SK-N-SH (cell line): ENCODE measurements around the gene TSPYL1. TPM values are rescaled to one million over a fixed set of nuclear protein-coding genes. Genes with fewer than 3 reads are reported as not detected.

Experiments used
- CTCF ChIA-PET: fragments of 300-600, 350-600 bp; formaldehyde crosslinking; extraction: SDS; loops from one replicate; lab custom pipeline; 2021; lab: Yijun Ruan, JAX
- POLR2A ChIA-PET: fragments of 350-600 bp; sonication (Branson Sonifier 250); formaldehyde crosslinking; extraction: SDS; loops from one replicate; lab custom pipeline; 2020; ENCODE audit warnings: antibody characterized with exemption, inconsistent platforms; lab: Yijun Ruan, JAX
- DNase-seq: peaks from one replicate; pipeline ENCODE4 v3.0.0; 2012
- H2AFZ ChIP-seq: fragments of 200-600 bp; sonication (generic); 2 replicates; pipeline ENCODE4 v1.8.1; 2016; ENCODE audit warnings: antibody characterized with exemption, mild to moderate bottlenecking, low read depth
- H3F3A ChIP-seq: fragments of 200-600 bp; sonication (generic); replicated peaks from 2 replicates; pipeline ENCODE3; 2016; ENCODE audit warnings: antibody characterized with exemption, mild to moderate bottlenecking; ENCODE audit not compliant: insufficient read depth
- H3K27ac ChIP-seq, 2 experiments: fragments of 200-500 bp in 1 of 2; fragments of 200-600 bp in 1 of 2; sonication (Bioruptor generic) in 1 of 2; sonication (generic), shearing (Covaris generic) in 1 of 2; 2 replicates each; pipeline versions ENCODE4 v1.5.1 to v1.6.1; 2014 to 2016; ENCODE audit warnings: low read depth in 2 of 2, inconsistent platforms in 1 of 2, low read length in 1 of 2, mild to moderate bottlenecking in 1 of 2, mixed read lengths in 1 of 2
- H3K27me3 ChIP-seq: fragments of 200-600 bp; sonication (generic), shearing (Covaris generic); 2 replicates; pipeline ENCODE4 v1.6.1; 2016; ENCODE audit warnings: mixed run types; ENCODE audit not compliant: insufficient read depth
- H3K36me3 ChIP-seq, 2 experiments: fragments of 200-500 bp in 1 of 2; fragments of 200-600 bp in 1 of 2; sonication (Bioruptor generic) in 1 of 2; sonication (generic) in 1 of 2; replicated peaks in 1 of 2; 2 replicates each; pipeline versions ENCODE3 to v1.5.1; 2014 to 2016; ENCODE audit warnings: low read length in 1 of 2, mild to moderate bottlenecking in 1 of 2; ENCODE audit not compliant: insufficient read depth in 2 of 2, control insufficient read depth in 1 of 2
- H3K4me1 ChIP-seq, 2 experiments: fragments of 200-500 bp in 1 of 2; fragments of 200-600 bp in 1 of 2; sonication (Bioruptor generic) in 1 of 2; sonication (generic), shearing (Covaris generic) in 1 of 2; 2 replicates each; pipeline versions ENCODE4 v1.5.1 to v1.6.1; 2014 to 2016; ENCODE audit warnings: low read depth in 1 of 2, low read length in 1 of 2, mixed run types in 1 of 2; ENCODE audit not compliant: insufficient read depth in 2 of 2, control insufficient read depth in 1 of 2
- H3K4me2 ChIP-seq: fragments of 200-600 bp; sonication (generic), shearing (Covaris generic); 2 replicates; pipeline ENCODE4 v1.6.1; 2017; ENCODE audit warnings: mixed run types
- H3K4me3 ChIP-seq, 2 experiments: fragments of 200-500 bp in 1 of 2; fragments of 200-600 bp in 1 of 2; sonication (Bioruptor generic) in 1 of 2; sonication (generic), shearing (Covaris generic) in 1 of 2; 2 replicates each; pipeline versions ENCODE4 v1.5.1 to v1.8.1; 2014 to 2016; ENCODE audit warnings: low read depth in 2 of 2, inconsistent platforms in 1 of 2, low read length in 1 of 2, mild to moderate bottlenecking in 1 of 2, mixed read lengths in 1 of 2, moderate library complexity in 1 of 2
- H3K79me2 ChIP-seq: fragments of 200-600 bp; sonication (generic); 2 replicates; pipeline ENCODE4 v1.8.1; 2017; ENCODE audit warnings: mild to moderate bottlenecking; ENCODE audit not compliant: insufficient read depth
- H3K9ac ChIP-seq: fragments of 200-600 bp; sonication (generic); 2 replicates; pipeline ENCODE4 v1.6.1; 2017; ENCODE audit warnings: mixed run types
- H3K9me2 ChIP-seq: fragments of 200-600 bp; sonication (generic); 2 replicates; pipeline ENCODE4 v1.6.1; 2017; ENCODE audit warnings: mixed run types
- H3K9me3 ChIP-seq: fragments of 200-600 bp; sonication (generic); 2 replicates; pipeline ENCODE4 v1.6.1; 2017; ENCODE audit warnings: mixed run types, mild to moderate bottlenecking, moderate library complexity
- H4K20me1 ChIP-seq: fragments of 200-600 bp; sonication (generic); 2 replicates; pipeline ENCODE4 v1.6.1; 2017; ENCODE audit warnings: mild to moderate bottlenecking, mixed run types; ENCODE audit not compliant: insufficient read depth
- CHD2 ChIP-seq: fragments of 150-350 bp; IDR thresholded peaks from 2 replicates; pipeline ENCODE4 v1.6.1; 2018; ENCODE audit warnings: low read length; ENCODE audit not compliant: partially characterized antibody
- ELF1 ChIP-seq: IDR thresholded peaks from 2 replicates; pipeline ENCODE4 v1.4.0; 2012
- EP300 ChIP-seq, 2 experiments: IDR thresholded peaks; 2 replicates each; pipeline versions ENCODE4 v1.4.0 to v1.6.1; 2012; ENCODE audit warnings: borderline replicate concordance in 1 of 2, low read depth in 1 of 2, low read length in 1 of 2
- FOSL2 ChIP-seq: IDR thresholded peaks from 2 replicates; pipeline ENCODE4 v1.4.0; 2012; ENCODE audit warnings: low read depth, mild to moderate bottlenecking, moderate library complexity, borderline replicate concordance
- FOXJ3 ChIP-seq: sonication (generic); formaldehyde crosslinking; IDR thresholded peaks from 2 replicates; pipeline ENCODE4 v1.5.1; 2020; ENCODE audit warnings: mild to moderate bottlenecking, missing genetic modification reagents
- FOXM1 ChIP-seq: IDR thresholded peaks from 2 replicates; pipeline ENCODE4 v1.4.0; 2012; ENCODE audit warnings: low read depth, mild to moderate bottlenecking
- GABPA ChIP-seq: IDR thresholded peaks from 2 replicates; pipeline ENCODE4 v1.4.0; 2012; ENCODE audit warnings: low read depth, mild to moderate bottlenecking
- GATA2 ChIP-seq: sonication (generic); formaldehyde crosslinking; IDR thresholded peaks from 2 replicates; pipeline ENCODE4 v1.5.0; 2020; ENCODE audit warnings: mild to moderate bottlenecking, missing genetic modification reagents
- JUND ChIP-seq: IDR thresholded peaks from 2 replicates; pipeline ENCODE4 v1.4.0; 2012
- MEF2A ChIP-seq: IDR thresholded peaks from 2 replicates; pipeline ENCODE4 v1.4.0; 2012; ENCODE audit warnings: low read depth, borderline replicate concordance
- POLR2AphosphoS5 ChIP-seq: IDR thresholded peaks from 2 replicates; pipeline ENCODE4 v1.6.1; 2012; ENCODE audit warnings: low read depth, low read length
- RCOR1 ChIP-seq: fragments of 150-350 bp; IDR thresholded peaks from 2 replicates; pipeline ENCODE4 v1.6.1; 2017; ENCODE audit warnings: antibody characterized with exemption, low read length
- RFX5 ChIP-seq: IDR thresholded peaks from 2 replicates; pipeline ENCODE4 v1.6.1; 2012; ENCODE audit warnings: mild to moderate bottlenecking, improper control_type of control experiment, low read length
- RXRA ChIP-seq: IDR thresholded peaks from 2 replicates; pipeline ENCODE4 v1.4.0; 2012; ENCODE audit warnings: low read depth, mild to moderate bottlenecking, borderline replicate concordance
- SMC3 ChIP-seq: IDR thresholded peaks from 2 replicates; pipeline ENCODE4 v1.6.1; 2012; ENCODE audit warnings: low read depth, low read length, improper control_type of control experiment
- TCF12 ChIP-seq: IDR thresholded peaks from 2 replicates; pipeline ENCODE4 v1.4.0; 2012
- USF1 ChIP-seq: IDR thresholded peaks from 2 replicates; pipeline ENCODE4 v1.4.0; 2012; ENCODE audit warnings: low read depth, borderline replicate concordance
- USF2 ChIP-seq: fragments of 150-350 bp; IDR thresholded peaks from 2 replicates; pipeline ENCODE4 v1.6.1; 2017; ENCODE audit warnings: antibody characterized with exemption, low read length, low read depth, borderline replicate concordance
- YY1 ChIP-seq: IDR thresholded peaks from 2 replicates; pipeline ENCODE4 v1.4.0; 2012; ENCODE audit warnings: low read depth, mild to moderate bottlenecking
- WGBS: methylation state at CpG from one replicate; pipeline ENCODE4 v1.1.6; 2017; ENCODE audit warnings: low lambda C conversion rate; 5-methylcytosine and 5-hydroxymethylcytosine counted together
- polyA plus RNA-seq, 3 experiments: library from polyadenylated mRNA; depleted of rRNA; stranded (reverse); fragments of >200 nt; gene quantifications; 2 replicates each; pipeline ENCODE4 v1.2.3, GENCODE V29; 2012
- TF ChIP-seq, protein P1 (sequence below): IDR thresholded peaks from 2 replicates; pipeline ENCODE4 v1.6.1; 2012; ENCODE audit warnings: mild to moderate bottlenecking, low read depth, low read length, moderate library complexity
- TF ChIP-seq, protein P2 (sequence below): IDR thresholded peaks from 2 replicates; pipeline ENCODE4 v1.4.0; 2012; ENCODE audit warnings: low read depth

Gene TSPYL1
- polyA plus RNA-seq, 1 of the 3 experiments (the other 2 are of a cell fraction) = 27.9 TPM

DNA sequence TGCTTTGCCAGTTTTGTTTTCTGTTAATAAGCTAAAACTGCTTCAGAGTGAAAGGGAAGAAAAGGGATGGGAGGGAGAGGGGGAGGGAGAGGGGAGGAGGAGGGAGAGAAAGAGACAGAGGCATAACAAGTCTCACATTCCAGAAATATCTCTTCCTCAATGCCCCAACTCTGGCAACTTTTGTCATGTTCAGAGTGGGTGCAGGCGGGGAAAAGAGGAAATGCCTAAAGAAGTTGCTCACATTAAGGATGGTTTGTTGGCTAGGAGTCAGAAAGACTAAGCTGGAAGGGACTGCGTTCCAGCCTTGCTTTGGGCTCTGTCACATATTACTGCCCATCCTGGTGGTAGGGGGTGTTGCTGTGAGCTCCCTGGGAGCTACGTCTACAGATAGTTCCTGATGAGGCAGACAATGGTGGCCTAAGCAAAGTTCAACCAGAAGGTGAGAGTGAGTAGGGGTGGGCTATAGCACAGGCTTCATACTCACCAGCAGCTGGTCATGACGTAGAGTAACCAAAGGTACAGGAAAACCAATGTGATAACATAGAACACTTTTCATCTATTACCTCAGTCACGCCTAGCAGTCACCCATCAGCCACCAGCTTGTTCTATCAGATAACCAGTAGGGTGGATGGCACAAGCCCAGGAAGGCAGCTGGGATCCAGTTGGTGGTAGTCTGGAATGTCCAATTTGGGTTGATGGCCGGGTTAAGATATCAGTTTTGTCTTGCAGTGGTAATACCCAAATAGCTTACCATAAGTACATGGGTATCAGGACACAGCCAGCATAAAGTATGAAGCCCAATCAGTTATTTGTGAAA is 28.0 kb downstream of the TSPYL1 start (continued):
- TF ChIP-seq USF2 (no peak), JUND (peak; percentile 32; the same call in 1 of the 2 replicates), TCF12 (peak; percentile 62; the same call in 1 of the 2 replicates)

DNA sequence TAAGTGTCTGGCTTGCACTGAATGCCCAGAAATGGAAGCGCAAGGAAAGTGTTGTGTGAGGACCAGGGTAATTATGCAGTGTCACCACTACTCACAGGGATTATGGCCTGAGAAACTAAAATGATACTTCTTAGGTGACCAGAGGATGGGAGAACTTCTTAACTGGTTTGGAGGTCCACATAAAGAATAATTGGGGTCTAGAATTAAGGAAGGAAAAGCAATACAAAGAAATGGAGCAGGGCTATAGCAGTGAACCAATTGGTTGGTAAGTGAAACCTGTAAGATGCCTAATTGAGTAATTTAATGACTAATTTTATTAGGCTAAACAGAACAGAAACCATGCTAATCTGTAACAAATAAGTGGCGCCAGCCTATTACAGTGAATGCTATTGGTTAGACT is 31.2 kb downstream of the TSPYL1 start:
- peaks cover 55% of the 10 kb centered on the region for H3K79me2 ChIP-seq
- H3K4me3 ChIP-seq = no peak overlapping the region
- no peaks in the 10 kb centered on the region for H3K9me2 ChIP-seq
- peaks cover 27% of the 10 kb centered on the region for H3F3A ChIP-seq
- no peak overlapping the region for H3K4me2 ChIP-seq
- 98% methylated on average over 2 of the region's 2 CpGs for WGBS
- TF ChIP-seq FOXJ3 (CRISPR knock-in tag) = no peak
- no peak for TF ChIP-seq GATA2 (CRISPR knock-in tag)
- no peak for TF ChIP-seq FOSL2
- TF ChIP-seq FOXM1 = no peak
- TF ChIP-seq USF1 = no peak
- no peak for TF ChIP-seq YY1
- no peak for TF ChIP-seq CHD2
- no peak for TF ChIP-seq RFX5
- TF ChIP-seq, protein P1, sequence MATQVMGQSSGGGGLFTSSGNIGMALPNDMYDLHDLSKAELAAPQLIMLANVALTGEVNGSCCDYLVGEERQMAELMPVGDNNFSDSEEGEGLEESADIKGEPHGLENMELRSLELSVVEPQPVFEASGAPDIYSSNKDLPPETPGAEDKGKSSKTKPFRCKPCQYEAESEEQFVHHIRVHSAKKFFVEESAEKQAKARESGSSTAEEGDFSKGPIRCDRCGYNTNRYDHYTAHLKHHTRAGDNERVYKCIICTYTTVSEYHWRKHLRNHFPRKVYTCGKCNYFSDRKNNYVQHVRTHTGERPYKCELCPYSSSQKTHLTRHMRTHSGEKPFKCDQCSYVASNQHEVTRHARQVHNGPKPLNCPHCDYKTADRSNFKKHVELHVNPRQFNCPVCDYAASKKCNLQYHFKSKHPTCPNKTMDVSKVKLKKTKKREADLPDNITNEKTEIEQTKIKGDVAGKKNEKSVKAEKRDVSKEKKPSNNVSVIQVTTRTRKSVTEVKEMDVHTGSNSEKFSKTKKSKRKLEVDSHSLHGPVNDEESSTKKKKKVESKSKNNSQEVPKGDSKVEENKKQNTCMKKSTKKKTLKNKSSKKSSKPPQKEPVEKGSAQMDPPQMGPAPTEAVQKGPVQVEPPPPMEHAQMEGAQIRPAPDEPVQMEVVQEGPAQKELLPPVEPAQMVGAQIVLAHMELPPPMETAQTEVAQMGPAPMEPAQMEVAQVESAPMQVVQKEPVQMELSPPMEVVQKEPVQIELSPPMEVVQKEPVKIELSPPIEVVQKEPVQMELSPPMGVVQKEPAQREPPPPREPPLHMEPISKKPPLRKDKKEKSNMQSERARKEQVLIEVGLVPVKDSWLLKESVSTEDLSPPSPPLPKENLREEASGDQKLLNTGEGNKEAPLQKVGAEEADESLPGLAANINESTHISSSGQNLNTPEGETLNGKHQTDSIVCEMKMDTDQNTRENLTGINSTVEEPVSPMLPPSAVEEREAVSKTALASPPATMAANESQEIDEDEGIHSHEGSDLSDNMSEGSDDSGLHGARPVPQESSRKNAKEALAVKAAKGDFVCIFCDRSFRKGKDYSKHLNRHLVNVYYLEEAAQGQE = no peak
- no peak for TF ChIP-seq POLR2AphosphoS5
- no peak for TF ChIP-seq RXRA
- TF ChIP-seq TCF12 = no peak
- TF ChIP-seq GABPA = no peak
- TF ChIP-seq, protein P2, sequence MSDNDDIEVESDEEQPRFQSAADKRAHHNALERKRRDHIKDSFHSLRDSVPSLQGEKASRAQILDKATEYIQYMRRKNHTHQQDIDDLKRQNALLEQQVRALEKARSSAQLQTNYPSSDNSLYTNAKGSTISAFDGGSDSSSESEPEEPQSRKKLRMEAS = no peak
- TF ChIP-seq ELF1 = no peak
- no peak for TF ChIP-seq RCOR1
- TF ChIP-seq SMC3 = no peak
- no peak for TF ChIP-seq MEF2A
- no peak for TF ChIP-seq EP300 (IDR thresholded peaks at IDR 0.05; ENCODE audit: borderline replicate concordance in 1 of 2, low read depth in 1 of 2, low read length in 1 of 2)
- no peak for TF ChIP-seq JUND
- TF ChIP-seq, all 33 proteins: peak for 0
- peaks cover 3% of the 10 kb centered on the region; the same call in 1 of the 2 replicates for H4K20me1 ChIP-seq
- peaks cover 24 to 40% of the 10 kb centered on the region in 2 experiments for H3K36me3 ChIP-seq
- CTCF ChIA-PET = no interaction called here
- peaks cover 19 to 26% of the 10 kb centered on the region in 2 experiments; a peak in 3 of 4 replicates for H3K4me1 ChIP-seq
- H2AFZ ChIP-seq = no peak overlapping the region
- no peak overlapping the region for H3K9ac ChIP-seq
- no peaks in the 10 kb centered on the region for H3K27me3 ChIP-seq
- no peak overlapping the region; a peak in 1 of 4 replicates for H3K27ac ChIP-seq
- DNase-seq = no peak
- POLR2A ChIA-PET = no interaction called here
- no peaks in the 10 kb centered on the region for H3K9me3 ChIP-seq
